HG03095 (cell line): ENCODE data around the gene DHRSX.
"Not testable (repeated sequence)": the region's sequence is repeated elsewhere in the genome, so short reads cannot be mapped to it uniquely, and the experiment has no call there.

Experiments
- ATAC-seq: cut with Tn5 transposase; IDR thresholded peaks from one replicate; pipeline ENCODE4 v1.9.1; 2021; ENCODE audit warnings: moderate library complexity; ENCODE audit not compliant: unreplicated experiment

DHRSX gene, protein sequence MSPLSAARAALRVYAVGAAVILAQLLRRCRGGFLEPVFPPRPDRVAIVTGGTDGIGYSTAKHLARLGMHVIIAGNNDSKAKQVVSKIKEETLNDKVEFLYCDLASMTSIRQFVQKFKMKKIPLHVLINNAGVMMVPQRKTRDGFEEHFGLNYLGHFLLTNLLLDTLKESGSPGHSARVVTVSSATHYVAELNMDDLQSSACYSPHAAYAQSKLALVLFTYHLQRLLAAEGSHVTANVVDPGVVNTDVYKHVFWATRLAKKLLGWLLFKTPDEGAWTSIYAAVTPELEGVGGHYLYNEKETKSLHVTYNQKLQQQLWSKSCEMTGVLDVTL

DNA sequence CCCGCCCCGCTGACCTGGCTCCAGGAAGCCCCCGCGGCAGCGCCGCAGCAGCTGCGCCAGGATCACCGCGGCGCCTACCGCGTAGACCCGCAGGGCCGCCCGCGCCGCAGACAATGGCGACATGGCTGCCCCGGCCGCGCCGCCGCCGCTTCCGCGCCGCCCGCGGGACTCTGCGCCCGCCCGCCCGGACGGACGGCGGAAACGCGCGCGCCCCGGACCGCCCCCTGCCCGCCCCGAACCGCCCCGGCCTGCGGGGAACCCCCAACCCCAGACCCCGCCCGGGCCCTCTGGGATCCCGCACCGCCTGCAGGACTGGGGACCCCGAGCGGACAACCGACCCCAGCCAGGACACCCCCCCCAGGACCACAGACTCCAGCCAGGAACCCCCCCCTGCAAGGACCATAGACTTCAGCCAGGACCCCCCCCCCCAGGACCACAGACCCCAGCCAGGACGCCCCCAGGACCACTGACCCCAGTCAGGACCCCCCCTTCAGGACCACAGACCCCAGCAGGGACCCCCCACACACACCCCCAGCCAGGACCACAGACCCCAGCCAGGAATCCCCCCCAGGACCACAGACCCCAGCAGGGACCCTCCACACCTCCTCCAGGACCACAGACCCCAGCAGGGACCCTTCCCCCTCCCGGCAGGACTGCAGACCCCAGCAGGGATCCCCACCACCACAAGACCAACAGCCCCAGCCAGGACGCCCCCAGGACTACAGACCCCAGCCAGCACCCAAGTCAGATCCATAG lies at the start of gene DHRSX, which contains the start of gene ZBED1:
Gene DHRSX, minus strand, starts transcription at position 174 of the 756 bp plus-strand sequence. Its CDS starts 51 bp downstream, at position 123.
Gene ZBED1, minus strand, starts transcription at position 174 of the 756 bp plus-strand sequence. CDS start 10,257 bp downstream, outside the sequence.
- ATAC-seq = peak; percentile 74

DNA sequence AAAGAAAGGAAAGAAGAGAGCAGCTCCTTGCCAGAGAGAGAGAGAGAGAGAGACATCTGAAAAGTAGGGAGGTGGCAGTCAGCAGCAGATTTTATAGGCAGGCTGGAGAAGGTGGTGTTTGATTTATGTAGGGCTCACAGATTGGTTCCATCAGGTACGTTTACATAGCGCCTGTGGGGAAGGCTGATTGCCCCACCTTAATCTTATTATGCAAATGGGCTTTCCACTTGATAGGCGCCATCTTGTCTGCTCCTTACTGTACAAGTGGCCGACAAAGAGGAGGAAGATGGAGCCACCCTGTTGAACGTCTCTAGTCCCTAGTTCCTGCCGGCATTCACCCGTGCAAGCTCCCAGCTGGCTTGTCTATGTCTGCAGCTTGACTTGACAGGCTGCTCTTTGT lies 49.1 kb upstream of the DHRSX start:
- ATAC-seq = no peak

DNA sequence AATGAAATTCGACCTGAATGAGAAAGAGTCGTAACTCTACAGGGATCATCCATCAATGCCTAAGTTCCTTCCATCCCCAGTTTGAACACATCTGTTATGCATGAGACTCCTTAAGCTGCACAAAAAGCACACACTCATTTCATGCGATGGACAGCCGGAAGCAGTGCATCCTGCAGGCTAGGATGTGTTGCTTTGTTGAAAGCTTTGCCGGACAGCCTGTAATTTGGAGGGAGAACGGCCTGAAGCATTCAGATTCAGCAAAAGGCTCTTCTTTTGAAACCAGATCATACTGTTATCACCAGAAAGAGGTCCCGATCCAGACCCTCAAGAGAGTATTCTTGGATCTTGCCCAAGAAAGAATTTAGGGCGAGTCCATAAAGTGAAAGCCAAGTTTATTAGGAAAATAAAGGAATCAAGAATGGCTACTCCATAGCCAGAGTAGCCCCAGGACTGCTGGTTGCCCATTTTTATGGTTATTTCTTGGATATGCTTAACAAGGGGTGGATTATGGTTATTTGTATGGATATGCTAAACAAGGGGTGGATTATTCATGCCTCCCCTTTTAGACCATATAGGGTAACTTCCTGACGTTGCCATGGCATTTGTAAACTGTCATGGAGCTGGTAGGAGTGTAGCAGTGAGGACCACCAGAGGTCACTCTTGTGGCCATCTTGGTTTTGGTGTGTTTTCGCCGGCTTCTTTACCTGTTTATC lies 48.1 kb upstream of the DHRSX start:
- no peak for ATAC-seq

DNA sequence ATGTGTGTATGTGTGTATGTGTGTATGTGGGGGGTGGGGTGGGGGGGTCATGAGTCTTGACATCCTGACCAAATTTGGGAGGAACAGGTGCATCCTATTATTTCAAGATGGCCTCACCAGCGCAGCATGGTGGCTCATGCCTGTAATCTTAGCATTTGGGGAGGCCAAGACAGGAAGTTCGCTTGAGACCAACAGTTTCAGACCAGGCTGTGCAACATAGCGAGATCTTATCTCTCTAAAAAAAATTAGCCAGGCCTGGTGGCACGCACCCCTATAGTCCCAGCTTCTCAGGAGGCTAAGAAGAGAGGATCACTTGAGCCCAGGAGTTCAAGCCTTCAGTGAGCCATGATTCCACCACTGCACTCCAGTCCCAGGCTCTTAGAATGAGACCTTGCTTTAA lies 47.0 kb upstream of the DHRSX start:
- ATAC-seq = no peak

DNA sequence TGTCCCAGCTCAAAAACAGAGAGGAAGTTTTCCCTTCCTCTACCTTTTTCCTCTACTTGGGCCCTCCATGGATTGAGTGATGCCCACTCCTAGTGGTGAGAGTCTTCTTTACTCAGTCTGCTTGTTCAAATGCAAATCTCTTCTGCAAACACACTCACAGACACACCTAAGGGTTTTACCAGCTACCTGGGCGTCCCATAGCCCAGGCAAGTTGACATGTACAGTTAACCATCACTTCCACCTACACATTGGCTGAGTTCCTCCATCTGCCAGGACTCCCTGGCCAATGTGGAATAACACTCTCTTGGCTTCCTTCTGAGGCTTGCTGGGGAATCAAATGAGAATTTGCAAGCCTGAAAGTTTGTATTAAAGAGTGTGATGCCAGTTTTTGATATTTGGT lies 45.7 kb upstream of the DHRSX start:
- no peak for ATAC-seq

DNA sequence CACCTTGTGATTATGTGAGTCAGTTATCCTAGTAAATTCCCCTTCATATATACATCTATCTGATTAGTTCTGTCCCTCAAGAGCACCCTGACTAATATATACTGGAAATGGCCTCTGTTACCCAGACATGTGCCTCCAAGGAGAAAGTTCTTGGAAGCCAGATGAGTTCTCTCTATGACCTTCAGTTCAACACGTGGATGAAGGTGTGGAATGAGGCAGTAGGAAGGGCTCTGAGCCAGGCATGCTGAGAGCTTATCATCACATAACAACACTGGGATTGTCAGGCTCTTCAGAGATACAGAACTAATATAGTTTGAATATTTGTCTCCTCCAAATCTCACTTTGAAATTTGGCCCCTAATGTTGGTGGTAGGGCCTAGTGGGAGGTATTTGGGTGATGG lies 44.4 kb upstream of the DHRSX start:
- ATAC-seq = no peak

DNA sequence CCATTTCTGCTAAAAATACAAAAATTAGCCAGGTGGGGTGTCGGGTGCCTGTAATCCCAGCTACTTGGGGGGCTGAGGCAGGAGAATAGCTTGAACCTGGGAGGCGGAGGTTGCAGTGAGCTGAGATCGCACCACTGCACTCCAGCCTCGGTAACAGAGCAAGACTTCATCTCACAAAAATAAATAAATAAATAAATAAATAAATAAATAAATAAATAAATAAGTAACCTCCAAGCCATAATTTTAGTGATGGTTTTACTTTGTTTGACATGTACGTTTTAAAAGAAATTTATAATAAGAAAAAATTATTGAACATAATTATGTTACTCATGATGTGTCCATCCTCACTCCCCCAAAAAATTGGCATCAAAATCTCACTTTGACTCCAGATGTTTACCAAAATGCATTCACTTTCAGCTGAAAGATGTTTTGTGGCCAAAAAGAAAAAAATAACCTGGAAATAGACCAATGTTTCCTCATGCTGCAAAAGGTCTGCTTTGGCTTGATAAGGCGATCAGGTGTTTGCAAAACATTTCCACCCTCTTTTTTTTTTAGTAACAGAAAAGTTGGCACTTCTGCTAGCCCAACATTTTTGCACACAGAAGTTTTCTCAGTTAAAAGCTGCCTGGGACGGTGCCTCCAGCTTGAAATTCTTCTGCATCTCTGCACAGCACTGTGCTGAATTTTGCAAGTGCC lies 42.2 kb upstream of the DHRSX start:
- ATAC-seq = no peak

DNA sequence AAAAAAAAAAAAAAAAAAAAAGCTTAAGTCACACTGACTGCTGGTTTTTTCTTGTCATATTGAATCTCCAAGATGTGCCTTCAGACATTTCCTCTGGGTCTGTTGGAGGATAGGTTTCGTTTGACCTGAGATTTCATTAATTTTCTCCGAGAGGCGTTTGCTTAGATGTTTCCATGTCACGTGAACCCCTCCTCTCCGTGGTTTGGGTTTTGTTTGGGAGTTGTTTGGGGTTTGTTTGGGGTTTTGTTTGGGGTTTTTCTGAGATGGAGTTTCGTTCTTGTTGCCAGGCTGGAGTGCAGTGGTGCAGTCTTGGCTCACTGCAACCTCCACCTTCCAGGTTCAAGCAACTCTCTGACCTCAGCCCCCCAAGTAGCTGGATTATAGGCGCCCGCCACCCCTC lies 40.8 kb upstream of the DHRSX start:
- ATAC-seq = no peak

DNA sequence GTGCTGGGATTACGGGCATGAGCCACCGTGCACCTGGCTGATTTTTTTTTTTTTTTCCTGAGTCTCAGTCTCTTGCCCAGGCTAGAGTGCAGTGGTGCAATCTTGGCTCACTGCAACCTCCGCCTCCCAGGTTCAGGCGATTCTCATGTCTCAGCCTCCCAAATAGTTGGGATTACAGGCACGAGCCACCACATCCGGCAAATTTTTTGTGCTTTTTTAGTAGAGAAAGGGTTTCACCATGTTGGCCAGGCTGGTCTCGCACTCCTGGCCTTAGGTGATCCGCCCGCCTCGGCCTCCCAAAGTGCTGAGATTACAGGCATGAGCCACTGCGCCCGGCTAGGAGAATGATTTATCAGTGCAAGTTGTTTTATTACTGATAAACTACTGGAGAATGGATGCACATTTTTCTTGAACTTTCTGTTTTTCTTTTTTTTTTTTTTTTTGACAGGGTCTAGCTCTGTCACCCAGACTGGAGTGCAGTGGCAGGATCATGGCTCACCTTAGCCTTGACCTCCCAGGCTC lies 39.7 kb upstream of the DHRSX start:
- no peak for ATAC-seq

DNA sequence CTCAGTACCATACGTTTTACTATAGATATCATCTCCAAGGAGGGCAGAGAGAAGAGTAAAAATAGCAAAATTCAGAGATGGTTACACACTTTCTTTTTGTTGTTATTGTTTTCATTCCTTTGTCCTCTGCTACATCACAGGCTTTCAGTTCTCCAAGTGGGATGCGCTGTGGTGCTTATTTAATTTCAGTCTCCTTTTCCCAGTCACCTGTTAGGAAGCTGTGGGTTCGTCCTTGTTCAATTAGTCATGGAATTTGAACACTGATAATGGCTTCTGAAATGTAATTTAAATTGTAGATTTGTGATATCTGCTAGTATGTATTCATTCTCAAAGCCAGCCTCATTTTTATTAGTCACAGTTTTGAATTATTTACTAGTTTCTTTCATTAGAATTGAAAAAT lies 38.8 kb upstream of the DHRSX start:
- no peak for ATAC-seq

DNA sequence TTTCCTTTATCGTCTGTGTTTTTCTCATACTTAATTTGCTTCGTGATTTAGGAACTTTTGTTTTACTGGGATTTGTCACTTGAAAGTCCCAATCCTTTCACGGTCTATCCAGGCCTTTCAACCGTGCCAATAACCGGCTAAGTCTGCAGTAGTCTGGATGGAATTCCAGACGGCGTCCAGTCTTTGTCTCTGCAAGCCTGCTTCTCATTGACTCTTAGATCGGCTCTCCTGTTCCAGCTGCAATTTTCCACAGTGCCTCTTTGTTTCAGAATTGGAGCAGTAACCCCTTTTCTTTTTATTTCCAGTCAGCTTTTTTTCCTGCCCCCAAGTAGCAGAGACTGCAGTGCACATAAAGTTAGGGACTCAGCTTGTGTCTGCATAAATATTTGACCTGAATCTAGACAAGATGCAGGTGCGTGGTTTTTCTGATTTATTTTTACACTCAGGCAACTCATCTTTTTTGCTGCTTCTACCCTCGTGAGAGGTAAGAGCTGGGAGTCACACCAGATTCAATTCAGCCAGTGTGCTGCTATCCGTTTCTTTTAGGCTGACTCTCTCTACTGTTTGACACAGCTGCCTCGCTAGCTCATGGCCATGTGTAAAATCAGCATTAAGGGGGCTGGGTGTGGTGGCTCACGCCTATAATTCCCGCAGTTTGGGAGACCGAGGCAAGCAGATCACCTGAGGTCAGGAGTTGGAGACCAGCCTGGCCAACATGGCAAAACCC lies 37.4 kb upstream of the DHRSX start:
- no peak for ATAC-seq

DNA sequence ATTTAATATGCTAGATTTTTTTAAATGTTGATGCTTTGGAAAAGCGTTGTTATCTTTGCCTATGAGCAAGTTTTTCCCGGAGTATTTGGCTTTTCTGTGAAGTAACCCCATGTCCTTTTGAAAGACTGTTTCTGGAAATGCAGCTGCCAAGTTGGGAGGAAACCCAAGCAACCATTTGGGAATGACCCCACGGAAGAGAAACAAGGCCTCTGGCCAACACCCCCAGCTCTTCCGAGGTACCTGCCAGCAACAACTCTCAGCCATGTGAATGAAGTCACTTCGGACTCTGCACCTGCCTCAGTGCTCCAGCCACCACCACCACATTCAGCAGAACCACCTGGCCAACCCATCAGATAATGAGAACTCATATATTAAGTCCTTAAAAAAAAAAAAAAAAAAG lies 36.2 kb upstream of the DHRSX start:
- no peak for ATAC-seq

DNA sequence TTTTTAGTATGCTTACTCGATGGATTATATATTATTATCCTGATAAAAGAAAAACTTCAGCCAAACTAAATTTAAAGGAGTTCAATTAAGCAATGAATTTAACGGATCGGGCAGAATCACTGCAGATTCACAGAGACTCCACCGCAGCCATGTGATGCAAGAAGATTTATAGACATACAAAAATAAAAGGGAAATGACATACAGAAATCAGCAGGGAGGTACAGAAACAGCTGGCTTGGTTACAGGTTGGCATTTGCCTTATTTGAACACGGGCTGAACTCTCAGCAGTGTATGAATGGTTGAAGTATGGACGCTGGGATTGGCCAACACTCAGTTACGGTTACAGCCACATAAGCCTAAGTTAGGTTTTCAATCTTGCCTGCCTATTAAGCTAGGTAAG lies 35.4 kb upstream of the DHRSX start:
- no peak for ATAC-seq

DNA sequence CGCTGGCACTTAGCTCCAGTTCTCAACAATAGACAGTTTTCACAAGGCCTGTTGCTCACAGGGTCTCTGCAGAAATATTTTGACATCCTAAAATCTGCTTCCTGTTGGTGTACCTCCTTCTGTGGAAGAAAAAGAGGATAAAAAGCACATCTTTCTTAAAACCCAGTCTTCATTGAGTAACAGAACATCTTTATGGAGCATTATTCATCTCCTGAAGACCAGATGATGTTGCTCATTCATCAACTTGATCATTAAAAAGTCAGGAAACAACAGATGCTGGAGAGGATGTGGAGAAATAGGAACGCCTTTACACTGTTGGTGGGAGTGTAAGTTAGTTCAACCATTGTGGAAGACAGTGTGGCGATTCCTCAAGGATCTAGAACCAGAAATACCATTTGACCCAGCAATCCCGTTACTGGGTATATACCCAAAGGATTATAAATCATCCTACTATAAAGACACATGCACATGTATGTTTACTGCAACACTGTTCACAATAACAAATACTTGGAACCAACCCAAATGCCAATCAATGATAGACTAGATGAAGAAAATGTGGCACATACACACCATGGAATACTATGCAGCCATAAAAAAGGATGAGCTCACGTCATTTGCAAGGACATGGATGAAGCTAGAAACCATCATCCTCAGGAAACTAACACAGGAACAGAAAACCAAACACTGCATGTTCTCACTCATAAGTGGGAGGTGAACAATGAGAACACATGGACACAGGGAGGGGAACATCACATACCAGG lies 33.7 kb upstream of the DHRSX start:
- ATAC-seq = not testable (repeated sequence)

DNA sequence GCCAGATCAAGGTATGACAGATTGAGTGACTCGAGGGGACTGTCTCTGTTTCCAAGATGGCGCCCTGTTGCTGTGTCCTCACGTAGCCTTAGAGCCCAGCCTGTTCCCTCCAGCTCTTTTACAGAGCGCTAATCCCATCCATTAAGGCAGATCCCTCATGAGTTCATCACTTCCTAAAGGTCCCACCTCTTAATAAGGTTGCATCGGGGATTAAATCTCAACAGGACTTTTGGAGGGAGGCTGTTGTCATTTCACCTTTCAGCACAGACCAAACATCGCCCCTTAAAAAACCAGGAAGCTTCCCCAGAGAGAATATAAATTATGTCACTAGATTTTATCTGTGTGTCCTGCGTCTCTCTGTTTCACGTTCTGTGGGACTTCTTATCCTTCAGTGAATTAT lies 32.6 kb upstream of the DHRSX start:
- ATAC-seq = no peak

DNA sequence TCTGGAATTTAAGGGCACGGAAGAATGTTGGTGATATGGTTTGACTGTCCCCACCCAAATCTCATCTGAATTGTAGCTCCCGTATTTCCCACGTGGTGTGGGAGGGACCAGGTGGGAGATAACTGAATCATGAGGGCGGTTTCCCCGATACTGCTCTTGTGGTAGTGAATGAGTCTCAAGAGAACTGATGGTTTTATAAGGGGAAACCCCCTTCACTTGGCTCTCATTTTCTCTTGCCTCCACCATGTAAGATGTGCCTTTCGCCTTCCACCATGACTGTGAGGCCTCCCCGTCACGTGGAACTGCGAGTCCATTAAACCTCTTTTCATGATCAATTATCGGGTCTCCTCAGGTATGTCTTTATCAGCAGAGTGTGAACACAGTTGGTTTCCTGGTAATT lies 25.6 kb upstream of the DHRSX start:
- ATAC-seq = no peak

DNA sequence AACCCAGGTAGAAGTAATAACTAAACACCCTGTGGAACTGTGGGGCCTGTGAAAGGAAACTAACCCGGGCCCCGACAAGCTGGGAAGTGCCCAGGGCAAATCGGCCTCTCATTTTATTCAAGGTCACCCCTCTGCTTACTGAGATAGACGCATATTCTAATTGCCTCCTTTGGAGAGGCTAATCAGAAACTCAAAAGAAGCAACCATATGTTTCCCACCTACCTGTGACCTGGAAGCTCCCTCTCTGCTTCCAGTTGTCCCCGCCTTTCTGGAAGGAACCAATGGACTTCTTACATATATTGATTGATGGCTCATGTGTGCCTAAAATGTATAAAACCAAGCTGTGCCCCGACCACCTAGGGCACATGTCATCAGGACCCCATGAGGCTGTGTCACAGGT lies 23.1 kb upstream of the DHRSX start:
- no peak for ATAC-seq

DNA sequence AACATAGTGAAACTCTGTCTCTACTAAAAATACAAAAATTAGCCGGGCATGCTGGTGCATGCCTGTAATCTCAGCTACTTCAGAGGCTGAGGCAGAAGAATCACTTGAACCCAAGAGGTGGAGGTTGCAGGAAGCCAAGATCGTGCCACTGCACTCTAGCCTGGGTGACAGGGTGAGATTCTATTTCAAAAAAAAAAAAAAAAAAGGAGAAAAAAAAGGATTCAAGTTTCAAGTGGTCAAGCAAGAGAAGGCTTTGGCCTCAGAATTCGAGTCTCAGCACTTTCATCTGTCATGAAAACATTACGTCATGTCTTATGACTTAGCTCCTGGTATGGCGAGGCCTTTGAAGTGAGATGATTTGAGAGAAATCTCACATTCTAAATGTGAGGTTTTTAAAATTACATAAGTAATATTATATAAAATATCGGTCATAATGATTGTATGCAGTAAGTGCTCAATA lies 21.2 kb upstream of the DHRSX start:
- ATAC-seq = peak; percentile 18
